Measurements from ENCODE around the gene ARRDC3. TPM values are rescaled to one million over a fixed set of nuclear protein-coding genes. Genes with fewer than 3 reads are reported as not detected.
A peak's percentile ranks its signal among the peaks of the same experiment; 100 is the strongest.

ARRDC3 gene
- total RNA-seq, 1 donor from 2014 or later: 475 TPM

- peak; percentile 88 for DNase-seq
Observed at GRCh38 chr5:91384671-91385430, 1.7 kb upstream of the ARRDC3 start.

DNA sequence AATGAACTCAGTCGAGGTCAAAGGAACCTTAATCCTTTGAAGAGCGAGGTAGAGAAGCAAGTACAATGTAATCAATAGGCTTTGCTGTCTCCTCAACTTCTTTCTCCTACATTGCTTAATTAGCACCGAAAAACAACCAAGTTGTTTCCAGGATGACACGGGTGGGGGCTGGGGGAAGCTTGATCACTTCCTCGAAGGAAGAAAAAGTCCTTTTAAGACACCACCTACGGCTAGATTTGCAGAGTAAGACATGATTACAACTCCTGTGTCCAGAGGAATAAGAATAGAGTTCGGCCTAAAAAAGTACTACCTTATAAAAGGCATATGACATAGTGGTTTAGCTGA, 811 bp upstream of the ARRDC3 start:
- DNase-seq: peak; percentile 70

GRCh38 chr5:91382530-91383026, 539 bp downstream of the ARRDC3 start:
- DNase-seq: peak; percentile 77

GRCh38 chr5:91381774-91382359, 1.2 kb downstream of the ARRDC3 start:
- DNase-seq: peak; percentile 98

DNA sequence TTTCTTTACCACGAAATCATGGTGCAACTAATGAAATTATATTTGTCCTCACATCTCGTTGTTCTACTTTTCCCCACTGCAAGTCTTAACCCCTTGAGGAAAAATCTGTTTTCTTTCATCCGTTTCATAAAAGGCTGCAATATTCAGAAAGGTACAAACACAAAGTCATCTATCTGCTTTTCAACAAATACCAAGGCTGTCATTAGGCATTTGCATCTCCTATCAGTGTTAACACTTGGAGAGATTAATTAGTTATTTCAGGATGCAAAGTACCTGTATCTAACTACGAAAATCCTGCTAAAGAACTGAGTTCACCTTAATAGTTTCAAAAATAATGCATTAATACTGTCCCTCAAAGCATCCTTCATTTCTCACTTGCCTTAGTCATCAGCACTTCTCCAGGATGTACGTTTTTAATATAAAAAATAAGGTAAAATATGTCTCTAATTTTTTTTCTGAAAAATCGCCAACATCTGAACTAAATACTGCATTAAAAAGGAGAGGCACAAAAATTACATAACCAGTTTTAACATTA, 1.8 kb downstream of the ARRDC3 start:
- DNase-seq: no peak

DNA sequence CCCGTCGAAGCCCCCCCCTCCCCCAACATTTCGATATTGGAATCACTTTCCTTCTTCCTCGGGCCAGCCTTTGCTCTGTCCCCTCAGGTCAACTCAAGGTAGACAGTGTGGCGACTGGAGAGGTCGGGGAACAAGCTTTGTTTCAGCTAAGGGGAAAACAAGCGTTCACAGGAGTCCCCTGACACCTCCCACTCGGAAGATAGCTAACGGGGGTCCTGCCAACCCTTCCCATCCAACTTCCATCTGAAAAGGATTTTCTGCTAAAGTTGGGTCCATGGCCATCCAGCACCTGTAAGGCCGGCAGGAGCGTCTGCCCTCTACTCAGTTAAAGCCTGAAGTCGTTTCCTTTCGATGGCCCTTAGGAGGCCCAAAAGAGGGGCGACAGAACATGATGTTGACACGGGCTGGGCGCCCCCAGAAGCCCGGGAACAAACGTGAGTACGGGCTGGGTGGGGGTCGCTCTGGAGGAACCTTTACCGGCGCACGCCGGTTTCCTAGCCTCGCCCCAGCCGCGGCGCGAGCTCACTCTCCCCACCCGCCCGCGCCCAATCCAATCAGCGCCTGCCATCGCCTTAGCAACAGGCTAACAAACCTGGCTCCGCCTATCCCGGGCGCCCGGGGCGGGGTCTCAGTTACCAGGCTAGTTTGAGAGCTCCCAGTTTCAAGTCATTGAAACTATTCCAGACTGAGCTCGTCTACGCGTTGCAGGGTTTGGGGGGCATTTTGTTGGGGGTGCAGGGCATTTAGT, 2.5 kb downstream of the ARRDC3 start:
- peak; percentile 97 for DNase-seq

- DNase-seq: peak; percentile 92
Observed at GRCh38 chr5:91379914-91380490, 3.1 kb downstream of the ARRDC3 start.

GRCh38 chr5:91379246-91379913, 3.7 kb downstream of the ARRDC3 start:
- no peak for DNase-seq

- no peak for DNase-seq
Observed at GRCh38 chr5:91378752-91379211, 4.3 kb downstream of the ARRDC3 start.

- no peak for DNase-seq
Observed at GRCh38 chr5:91374893-91375520, 8.1 kb downstream of the ARRDC3 start.

- no peak for DNase-seq
Observed at GRCh38 chr5:91373600-91373999, 9.5 kb downstream of the ARRDC3 start.

GRCh38 chr5:91373006-91373405, 10.1 kb downstream of the ARRDC3 start:
- no peak for DNase-seq

- no peak for DNase-seq
Observed at GRCh38 chr5:91369480-91369879, 13.6 kb downstream of the ARRDC3 start.

DNA sequence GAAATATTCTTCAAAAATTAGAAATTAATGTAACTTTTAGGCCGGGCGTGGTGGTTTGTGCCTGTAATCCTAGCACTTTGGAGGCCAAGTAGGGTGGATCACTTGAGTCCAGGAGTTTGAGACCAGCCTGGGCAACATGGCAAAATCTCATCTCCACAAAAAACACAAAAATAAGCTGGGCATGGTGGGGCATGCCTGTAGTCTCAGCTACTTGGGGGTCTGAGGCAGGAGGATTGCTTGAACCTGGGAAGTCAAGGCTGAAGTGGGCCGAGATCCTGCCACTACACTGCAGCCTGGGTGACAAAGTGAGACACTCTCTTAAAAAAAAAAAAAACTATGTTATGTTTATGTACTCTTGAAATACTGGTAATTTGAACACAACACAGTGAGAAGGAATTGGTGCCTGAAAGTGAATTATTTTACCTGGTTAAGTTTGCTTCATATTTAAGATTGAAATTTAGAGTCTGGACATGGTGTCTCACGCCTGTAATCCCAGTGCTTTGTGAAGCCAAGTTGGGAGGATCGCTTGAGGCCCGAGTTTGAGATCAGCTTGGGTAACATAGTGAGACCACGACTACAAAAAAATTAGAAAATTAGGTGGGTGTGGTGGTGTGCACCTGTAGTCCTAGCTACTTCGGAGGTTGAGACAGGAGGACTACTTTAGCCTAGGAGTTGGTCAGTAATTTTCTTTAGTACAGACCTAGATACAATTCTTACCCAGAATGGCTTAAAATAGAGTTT, 15.0 kb downstream of the ARRDC3 start:
- DNase-seq: no peak

DNA sequence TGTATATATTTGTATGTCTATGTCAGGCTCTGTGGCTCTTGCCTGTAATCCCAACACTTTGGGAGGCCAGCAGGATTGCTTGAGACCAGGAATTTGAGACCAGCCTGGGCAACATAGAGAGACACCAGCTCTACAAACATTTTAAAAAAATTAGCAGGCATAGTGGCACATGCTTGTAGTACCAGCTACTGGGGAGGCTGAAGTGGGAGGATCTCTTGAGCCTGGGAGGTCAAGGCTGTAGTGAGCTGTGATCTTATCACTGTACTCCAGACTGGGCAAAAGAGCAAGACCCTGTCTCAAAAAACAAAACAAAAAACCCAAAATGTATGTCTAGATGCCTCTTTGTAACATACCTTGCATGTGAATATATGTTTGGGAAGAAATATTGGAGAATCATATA, 15.8 kb downstream of the ARRDC3 start:
- DNase-seq: no peak

GRCh38 chr5:91366551-91366950, 16.6 kb downstream of the ARRDC3 start:
- no peak for DNase-seq

- DNase-seq: no peak
Observed at GRCh38 chr5:91365498-91365897, 17.6 kb downstream of the ARRDC3 start.

- DNase-seq: no peak
Observed at GRCh38 chr5:91362935-91363334, 20.2 kb downstream of the ARRDC3 start.

- DNase-seq: no peak
Observed at GRCh38 chr5:91361790-91362189, 21.3 kb downstream of the ARRDC3 start.

- DNase-seq: no peak
Observed at GRCh38 chr5:91361055-91361701, 21.9 kb downstream of the ARRDC3 start.
